ENCODE measurements around the gene FOXP1.

Gene FOXP1

GRCh38 chr3:71499227-71499876, 84.2 kb downstream of the FOXP1 start:
- no peak for DNase-seq
- no peaks in the 10 kb centered on the region for H3K36me3 ChIP-seq
- TF ChIP-seq CTCF (IDR thresholded peaks at IDR 0.05; ENCODE audit: low read depth, low read length): no peak
- H3K4me3 ChIP-seq (ENCODE audit: low read depth, low read length): no peak overlapping the region
- no peaks in the 10 kb centered on the region for H3K9me3 ChIP-seq (ENCODE audit: severe bottlenecking)
- no peak overlapping the region for H3K27ac ChIP-seq
- no peaks in the 10 kb centered on the region for H3K27me3 ChIP-seq (ENCODE audit: insufficient read depth, low read depth, severe bottlenecking)

DNA sequence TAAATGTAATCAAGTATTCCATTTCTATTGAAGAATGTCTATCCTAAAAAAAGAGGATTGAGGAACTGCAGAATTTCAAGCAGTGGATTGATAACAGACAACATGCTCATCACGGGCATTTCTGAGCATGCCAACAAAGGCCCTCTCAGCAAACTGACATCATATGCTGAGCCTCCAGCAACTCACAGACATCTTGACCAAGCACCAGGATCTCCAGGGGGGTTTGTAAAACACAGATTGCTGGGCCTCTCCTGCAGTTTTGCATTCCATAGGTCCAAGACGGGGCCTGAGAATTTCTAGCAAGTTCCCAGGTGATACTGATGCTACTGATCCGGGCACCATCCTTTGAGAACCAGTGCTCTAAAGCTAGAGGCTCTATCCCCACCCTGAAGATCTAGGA, 85.0 kb downstream of the FOXP1 start:
- TF ChIP-seq CTCF (IDR thresholded peaks at IDR 0.05; ENCODE audit: low read depth, low read length): no peak
- no peaks in the 10 kb centered on the region for H3K36me3 ChIP-seq
- no peak for DNase-seq
- H3K4me3 ChIP-seq (ENCODE audit: low read depth, low read length): no peak overlapping the region
- H3K27me3 ChIP-seq (ENCODE audit: insufficient read depth, low read depth, severe bottlenecking): no peaks in the 10 kb centered on the region
- H3K27ac ChIP-seq: no peak overlapping the region
- H3K9me3 ChIP-seq (ENCODE audit: severe bottlenecking): no peaks in the 10 kb centered on the region

GRCh38 chr3:71497971-71498444, 85.5 kb downstream of the FOXP1 start:
- Histone ChIP-seq H3K9me3 (ENCODE audit: severe bottlenecking) (no peaks in the 10 kb centered on the region), H3K27ac (no peak overlapping the region)

GRCh38 chr3:71497367-71497897, 86.1 kb downstream of the FOXP1 start:
- TF ChIP-seq CTCF (IDR thresholded peaks at IDR 0.05; ENCODE audit: low read depth, low read length): no peak
- Histone ChIP-seq H3K4me3 (ENCODE audit: low read depth, low read length) (no peak overlapping the region), H3K27ac (no peak overlapping the region), H3K9me3 (ENCODE audit: severe bottlenecking) (no peaks in the 10 kb centered on the region), H3K27me3 (ENCODE audit: insufficient read depth, low read depth, severe bottlenecking) (no peaks in the 10 kb centered on the region), H3K36me3 (no peaks in the 10 kb centered on the region)
- no peak for DNase-seq

More at GRCh38 chr3:71497971-71498444, 85.5 kb downstream of the FOXP1 start:
- Histone ChIP-seq H3K4me3 (ENCODE audit: low read depth, low read length) (no peak overlapping the region), H3K36me3 (no peaks in the 10 kb centered on the region), H3K27me3 (ENCODE audit: insufficient read depth, low read depth, severe bottlenecking) (no peaks in the 10 kb centered on the region)
- no peak for TF ChIP-seq CTCF (IDR thresholded peaks at IDR 0.05; ENCODE audit: low read depth, low read length)
- DNase-seq: no peak

DNA sequence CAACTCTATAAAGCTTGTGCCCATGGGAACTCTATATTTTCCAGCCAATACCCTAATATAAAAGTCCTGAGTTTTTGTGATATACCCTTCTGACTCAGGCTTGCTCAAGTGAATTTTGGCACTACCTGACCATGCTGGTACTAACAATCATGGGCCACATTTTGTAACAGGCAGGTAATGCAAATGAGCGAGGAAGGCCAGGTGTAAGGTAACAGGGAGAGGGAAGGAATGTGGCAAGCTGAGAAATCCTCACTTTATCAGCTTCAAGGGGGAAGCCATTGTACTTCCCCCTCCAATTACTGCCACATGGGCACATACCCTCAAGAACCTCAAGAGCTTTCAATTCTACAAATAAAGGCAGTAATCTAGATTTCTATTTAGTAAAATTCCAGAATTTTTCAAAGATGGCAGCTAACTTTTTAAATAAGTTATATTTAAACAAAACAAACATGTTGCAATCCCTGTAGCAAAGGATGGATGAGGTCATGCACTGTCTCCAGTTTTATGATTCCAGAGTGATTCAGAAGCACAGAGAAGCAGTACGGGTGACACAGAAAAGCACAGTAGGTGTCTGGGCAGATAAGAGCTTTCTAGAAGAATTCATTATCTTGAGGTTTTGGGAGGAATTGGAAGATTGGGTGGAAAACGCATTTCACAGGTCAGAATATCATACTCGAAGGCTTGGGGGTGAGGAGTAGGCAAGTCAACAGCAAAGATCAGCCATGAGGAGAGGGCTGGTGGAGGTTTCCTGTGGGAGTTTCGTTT, 87.6 kb downstream of the FOXP1 start:
- Histone ChIP-seq H3K27ac (no peak overlapping the region), H3K36me3 (no peaks in the 10 kb centered on the region), H3K9me3 (ENCODE audit: severe bottlenecking) (peaks cover 2% of the 10 kb centered on the region), H3K4me3 (ENCODE audit: low read depth, low read length) (no peak overlapping the region), H3K27me3 (ENCODE audit: insufficient read depth, low read depth, severe bottlenecking) (no peaks in the 10 kb centered on the region)
- TF ChIP-seq CTCF (IDR thresholded peaks at IDR 0.05; ENCODE audit: low read depth, low read length): no peak
- DNase-seq: no peak

All from WERI-Rb-1 (cell line).